Sciatic nerve (tissue), 2 donors: Measurements from ENCODE around the gene STAT3. TPM values are rescaled to one million over a fixed set of nuclear protein-coding genes. Genes with fewer than 3 reads are reported as not detected.
A peak's percentile ranks its signal among the peaks of the same experiment; 100 is the strongest.
"Not testable (repeated sequence)": the region's sequence is repeated elsewhere in the genome, so short reads cannot be mapped to it uniquely, and the experiment has no call there.

Experiments used
- ATAC-seq: fragments of 200-7000 bp; cut with Tn5 transposase; one replicate; pipeline ENCODE4 v1.9.1; 2020; ENCODE audit warnings: mild to moderate bottlenecking, moderate library complexity
- DNase-seq: peaks from one replicate; pipeline ENCODE4 v3.0.0-alpha.2; 2020; ENCODE audit warnings: low spot score
- intact Hi-C: fragments of 100-400 bp; cut with DNase I; formaldehyde crosslinking; loops from one replicate; pipeline ENCODE4 v1.14.2; 2022
- total RNA-seq: library from RNA; stranded (reverse); fragmentation: NEBNext Ultra II Directional; extraction: Animal tissue kit (Norgen Biotek cat#: 25700); gene quantifications from one replicate; pipeline ENCODE4 v1.2.1, GENCODE V29; 2021
- donor health status: DM: no; HTN: no; CAD: no.
- donor health status: DM: no; HTN: no; CAD: no.

Gene STAT3
- total RNA-seq, 1 donor from 2014 or later: 284 TPM

DNA sequence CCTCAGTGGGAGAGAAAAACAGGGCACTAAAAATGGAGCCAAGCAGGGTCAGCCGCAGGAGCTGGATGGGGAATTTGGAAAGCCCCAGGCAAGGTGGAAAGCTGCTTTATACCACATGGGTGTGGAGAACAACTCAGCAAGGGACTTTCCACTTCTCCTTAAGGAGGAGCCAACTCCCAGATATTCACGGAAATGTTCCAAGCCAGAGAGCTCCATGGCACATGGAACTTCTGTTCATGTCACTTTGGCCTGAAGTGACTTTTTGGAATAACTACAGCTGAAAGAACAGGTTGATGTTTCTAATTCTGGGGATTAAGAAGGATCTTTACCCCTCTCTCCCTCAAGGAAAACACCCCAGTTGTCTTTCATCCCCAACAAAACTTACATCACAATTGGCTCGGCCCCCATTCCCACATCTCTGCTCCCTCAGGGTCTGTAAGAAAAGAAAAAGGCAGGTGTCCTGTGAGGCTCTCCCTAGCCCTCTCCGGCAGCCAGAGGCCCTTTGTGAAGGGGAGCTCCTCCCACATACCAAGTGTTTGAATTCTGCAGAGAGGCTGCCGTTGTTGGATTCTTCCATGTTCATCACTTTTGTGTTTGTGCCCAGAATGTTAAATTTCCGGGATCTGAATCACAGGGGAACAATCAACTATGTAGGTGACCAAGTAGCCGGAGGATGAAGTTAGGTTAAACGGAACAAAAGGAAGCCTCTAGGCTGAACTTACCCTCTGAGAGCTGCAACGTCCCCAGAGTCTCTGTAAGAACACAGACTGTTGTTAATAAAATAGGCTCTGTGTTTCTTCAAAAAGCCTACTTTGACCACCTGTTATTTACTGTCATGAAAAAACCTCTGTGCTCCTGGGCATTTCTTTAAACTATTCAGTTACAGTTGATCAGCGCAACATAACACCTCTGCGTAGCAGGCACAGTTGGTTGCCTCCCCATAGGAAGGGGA is 58.9 kb downstream of the STAT3 start:
- ATAC-seq (peak; percentile 76), DNase-seq (no peak)
- intact Hi-C loops: no loop called here

DNA sequence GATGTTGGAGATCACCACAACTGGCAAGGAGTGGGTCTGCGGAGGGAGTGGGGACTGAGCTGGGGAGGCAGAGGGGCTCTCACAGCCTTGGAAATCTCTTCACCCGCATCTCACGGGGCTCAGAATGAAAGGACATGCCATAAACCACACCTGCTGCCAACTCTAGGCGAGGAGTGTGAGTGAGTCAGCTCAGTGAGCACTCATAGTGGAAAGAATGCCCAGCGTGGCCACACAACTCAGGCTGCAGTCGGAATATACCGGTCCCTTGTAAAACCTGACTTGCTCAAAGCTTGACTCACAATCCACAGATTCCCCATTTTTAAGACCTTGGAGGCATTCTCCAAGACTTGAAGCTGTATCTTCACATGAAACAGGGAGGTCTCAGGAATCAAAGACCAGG is 63.2 kb downstream of the STAT3 start:
- ATAC-seq: no peak
- intact Hi-C loops: no loop called here
- no peak for DNase-seq

GRCh38 chr17:42323268-42323773 is 64.9 kb downstream of the STAT3 start:
- ATAC-seq (no peak), DNase-seq (no peak)
- intact Hi-C loops: loop anchor here (5.0 kb wide), 2 partner anchors 84 to 204 kb away; no protein-coding TSS in a partner anchor

DNA sequence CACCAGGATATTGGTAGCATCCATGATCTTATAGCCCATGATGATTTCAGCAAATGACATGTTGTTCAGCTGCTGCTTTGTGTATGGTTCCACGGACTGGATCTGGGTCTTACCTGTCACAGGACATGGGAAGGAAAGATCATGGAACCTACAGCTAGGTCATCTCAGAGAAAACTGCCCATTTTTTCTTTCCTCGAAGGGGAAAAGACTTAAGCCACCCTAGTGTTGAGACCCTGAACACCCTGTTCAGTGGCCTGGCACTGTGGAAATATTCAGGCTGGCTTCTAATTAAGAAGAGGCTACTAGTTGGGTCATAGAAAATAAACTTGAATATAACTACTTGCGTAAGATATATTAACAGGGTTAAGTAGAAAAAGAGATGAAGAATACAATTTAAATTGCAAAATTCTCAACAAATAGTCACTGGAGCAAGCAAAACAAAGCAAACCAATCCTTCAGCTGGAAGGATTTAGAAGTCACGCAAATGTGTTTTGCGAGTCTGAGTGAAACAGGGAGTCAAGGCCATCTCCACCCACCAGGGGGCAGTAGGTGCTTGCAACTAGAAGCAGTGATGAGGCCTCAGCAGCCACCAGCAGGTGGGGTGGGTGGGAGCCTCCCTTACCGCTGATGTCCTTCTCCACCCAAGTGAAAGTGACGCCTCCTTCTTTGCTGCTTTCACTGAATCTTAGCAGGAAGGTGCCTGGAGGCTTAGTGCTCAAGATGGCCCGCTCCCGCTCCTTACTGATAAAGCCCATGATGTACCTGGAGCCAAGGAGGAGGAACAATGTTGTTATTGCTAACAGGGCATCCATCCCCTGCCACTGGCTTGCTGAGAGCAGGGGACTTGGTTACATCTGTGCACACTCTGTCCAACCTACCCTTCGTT is 65.6 kb downstream of the STAT3 start:
- peak; percentile 91 for ATAC-seq
- intact Hi-C loops: loop anchor here (5.0 kb wide), 2 partner anchors 85 to 205 kb away; no protein-coding TSS in a partner anchor
- peak; percentile 95 for DNase-seq

GRCh38 chr17:42321555-42321954 is 66.7 kb downstream of the STAT3 start:
- DNase-seq (no peak), ATAC-seq (no peak)
- intact Hi-C loops: loop anchor here (5.0 kb wide), 2 partner anchors 86 to 206 kb away; no protein-coding TSS in a partner anchor

- intact Hi-C loops, DNase-seq, ATAC-seq: not testable (repeated sequence)
Observed at GRCh38 chr17:42317967-42318366, 70.3 kb downstream of the STAT3 start.

DNA sequence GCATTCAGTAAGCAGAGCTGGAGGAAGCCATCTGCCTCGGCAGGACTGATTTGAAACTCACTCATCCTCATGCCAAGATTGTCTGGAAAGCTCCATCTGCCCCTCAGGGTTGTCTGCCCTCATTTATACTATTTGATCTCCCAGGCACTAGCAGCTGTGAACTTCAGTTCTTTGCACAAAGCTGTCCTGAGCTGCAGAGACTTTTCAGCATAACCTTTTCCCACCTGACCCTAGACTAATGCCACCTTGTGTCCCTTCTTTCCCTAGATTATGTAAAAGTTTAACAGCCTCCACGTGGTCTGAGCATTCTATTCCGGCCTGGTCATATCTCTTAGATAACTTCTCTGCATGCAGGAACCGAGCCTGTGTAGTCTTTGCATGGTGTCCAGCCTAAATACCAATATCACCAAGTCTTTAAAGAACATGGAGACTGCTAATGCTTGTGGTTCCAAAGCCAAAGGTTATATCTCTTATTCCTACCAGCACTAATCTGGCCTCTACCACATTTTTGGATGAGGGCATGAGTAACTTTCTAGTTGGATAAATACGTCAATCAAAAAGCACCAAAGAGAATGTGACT is 70.9 kb downstream of the STAT3 start:
- no peak for ATAC-seq
- no peak for DNase-seq
- intact Hi-C loops: no loop called here

GRCh38 chr17:42316755-42317154 is 71.5 kb downstream of the STAT3 start:
- DNase-seq (no peak), ATAC-seq (no peak)
- intact Hi-C loops: no loop called here

- DNase-seq (no peak), ATAC-seq (no peak)
- intact Hi-C loops: no loop called here
Observed at GRCh38 chr17:42315402-42316156, 72.7 kb downstream of the STAT3 start.

DNA sequence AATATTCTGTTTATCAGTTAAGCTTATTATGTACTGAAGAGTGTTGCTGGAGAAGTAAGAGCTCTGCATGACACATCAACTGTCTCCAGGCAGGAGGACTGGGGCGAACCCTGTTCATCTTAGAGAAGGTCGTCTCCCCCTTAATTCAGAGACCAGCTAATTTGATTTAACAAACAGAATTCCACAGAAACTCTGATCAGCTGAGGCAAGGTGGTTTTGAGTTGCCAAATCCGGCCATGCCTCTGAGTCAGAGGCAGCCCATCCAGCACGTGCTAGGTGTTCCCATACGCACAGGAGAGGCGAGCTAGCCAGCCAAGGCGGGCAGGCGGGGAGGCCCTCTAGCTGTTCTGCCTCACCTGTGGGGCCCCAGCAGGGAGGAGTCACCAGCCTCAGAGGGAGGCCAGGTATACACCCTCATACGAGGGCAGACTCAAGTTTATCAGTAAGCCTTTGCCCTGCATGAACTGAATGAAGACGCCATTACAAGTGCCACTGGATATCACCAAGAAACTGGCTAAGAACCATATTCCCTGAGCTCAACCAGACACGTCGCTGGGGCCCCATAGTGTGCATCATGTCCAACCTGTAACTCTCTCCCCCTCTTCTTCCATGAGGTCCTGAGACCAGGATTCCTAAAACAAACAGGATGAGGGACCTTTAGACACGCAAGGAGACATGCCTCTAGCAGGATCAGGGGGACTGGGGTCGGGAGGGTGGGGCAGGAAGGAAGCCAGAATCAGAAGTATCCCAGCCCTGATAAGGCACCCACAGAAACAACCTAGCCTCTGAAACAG is 74.3 kb downstream of the STAT3 start:
- intact Hi-C loops: no loop called here
- no peak for ATAC-seq
- no peak for DNase-seq

GRCh38 chr17:42313389-42313772 is 74.9 kb downstream of the STAT3 start:
- ATAC-seq (no peak), DNase-seq (no peak)
- intact Hi-C loops: no loop called here

DNA sequence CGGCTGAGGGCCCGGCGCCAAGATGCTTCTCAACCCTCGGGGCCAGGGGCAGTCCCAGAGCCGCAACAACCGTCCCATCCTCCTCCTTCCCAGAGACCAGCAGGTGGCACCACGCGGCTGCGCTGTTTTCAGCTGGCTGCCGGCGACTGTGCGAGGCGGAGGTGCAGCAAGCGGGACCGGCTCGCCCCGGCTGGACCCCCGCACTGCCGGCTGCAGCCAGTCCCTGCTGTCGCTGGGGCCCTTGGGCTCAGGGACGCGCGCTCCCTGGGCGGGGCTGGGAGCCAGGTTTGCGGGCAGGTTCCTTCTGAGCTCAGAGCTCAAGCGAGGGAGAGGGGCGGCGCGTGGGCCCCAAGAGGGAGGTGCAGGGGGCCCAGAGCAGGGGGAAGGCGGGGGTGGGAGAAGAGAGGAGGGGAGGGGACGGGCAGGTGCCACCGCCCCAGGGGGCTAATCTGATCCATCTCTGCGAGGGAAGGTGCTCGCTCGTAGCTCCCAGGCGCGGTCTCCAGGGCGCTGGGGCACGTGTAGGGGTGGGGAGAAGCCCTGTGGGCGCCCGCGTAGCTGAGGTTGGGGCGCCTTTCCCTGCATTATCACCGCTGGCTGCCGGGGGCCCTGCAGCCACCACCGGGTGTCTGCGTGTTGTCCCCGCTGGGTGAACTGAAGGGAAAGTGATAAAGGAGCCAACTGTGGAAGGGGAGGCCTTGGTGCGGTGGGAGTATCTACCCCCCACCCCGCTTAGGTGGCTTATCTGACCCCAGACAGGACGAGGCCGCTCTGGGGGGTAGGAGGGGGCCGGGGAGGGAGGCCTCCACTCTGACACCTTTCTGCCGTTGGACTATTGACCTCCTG is 75.7 kb downstream of the STAT3 start:
- peak; percentile 88 for ATAC-seq
- intact Hi-C loops: no loop called here
- peak; percentile 93 for DNase-seq

DNA sequence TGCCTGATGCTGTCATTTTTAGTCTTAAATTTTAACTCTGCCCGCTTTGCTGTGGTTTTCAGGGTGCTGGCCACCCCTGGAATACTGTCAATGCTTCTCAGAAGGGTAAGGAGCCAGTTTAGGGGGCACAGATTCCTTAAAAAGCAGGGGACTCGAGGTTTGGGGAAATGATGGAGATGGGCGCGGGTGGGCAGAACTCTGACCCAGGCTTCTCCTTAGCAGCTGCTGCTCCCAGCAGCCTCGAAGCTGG is 76.3 kb downstream of the STAT3 start:
- no peak for ATAC-seq
- intact Hi-C loops: no loop called here
- no peak for DNase-seq

GRCh38 chr17:42311240-42312034 is 76.8 kb downstream of the STAT3 start:
- ATAC-seq: peak; percentile 97
- peak; percentile 94 for DNase-seq
- intact Hi-C loops: no loop called here

DNA sequence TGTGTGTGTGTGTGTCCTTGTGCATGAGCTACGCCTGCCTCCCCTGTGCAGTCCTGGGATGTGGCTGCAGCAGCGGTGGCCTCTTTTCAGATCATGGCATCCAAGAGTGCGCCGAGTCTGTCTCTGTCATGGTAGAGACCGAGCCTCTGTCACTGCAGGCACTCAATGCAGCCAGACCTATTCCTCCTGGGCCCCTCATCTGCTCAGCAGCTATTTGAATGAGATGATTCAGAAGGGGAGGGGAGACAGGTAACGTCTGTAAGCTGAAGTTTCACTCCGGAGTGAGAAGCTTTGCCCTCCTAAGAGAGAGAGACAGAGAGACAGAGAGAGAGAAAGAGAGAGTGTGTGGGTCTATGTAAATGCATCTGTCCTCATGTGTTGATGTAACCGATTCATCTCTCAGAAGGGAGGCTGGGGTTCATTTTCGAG is 77.4 kb downstream of the STAT3 start:
- DNase-seq: no peak
- intact Hi-C loops: no loop called here
- ATAC-seq: no peak
